Activated T-cell treated with anti-CD3 and anti-CD28 coated beads, Interleukin-2, amount 50 U/mL, for 24 hours (primary cell): Measurements from ENCODE around the gene SEMA3A.

Source experiments
- DNase-seq: peaks from one replicate; pipeline ENCODE4 v3.0.0-alpha.2; 2020
- H3K27ac Mint-ChIP-seq: 2 replicates; pipeline ENCODE4 v1.8.0; 2020; ENCODE audit warnings: mild to moderate bottlenecking, mixed read lengths
- H3K27me3 Mint-ChIP-seq: 2 replicates; pipeline ENCODE4 v1.8.0; 2020; ENCODE audit warnings: mixed read lengths
- H3K36me3 Mint-ChIP-seq: 2 replicates; pipeline ENCODE4 v1.8.0; 2020; ENCODE audit warnings: low read depth, mixed read lengths
- H3K4me1 Mint-ChIP-seq: 2 replicates; pipeline ENCODE4 v1.8.0; 2020; ENCODE audit warnings: low read depth, mixed read lengths
- H3K4me3 Mint-ChIP-seq: 2 replicates; pipeline ENCODE4 v1.8.0; 2020; ENCODE audit warnings: mild to moderate bottlenecking, moderate library complexity, mixed read lengths
- H3K9me3 Mint-ChIP-seq: 2 replicates; pipeline ENCODE4 v1.8.0; 2020; ENCODE audit warnings: mixed read lengths

SEMA3A gene

GRCh38 chr7:84025332-84025927, 169.2 kb downstream of the SEMA3A start:
- DNase-seq = no peak
- no peaks in the 10 kb centered on the region for H3K27me3 Mint-ChIP-seq
- H3K4me3 Mint-ChIP-seq = no peak overlapping the region
- H3K9me3 Mint-ChIP-seq = no peaks in the 10 kb centered on the region
- no peaks in the 10 kb centered on the region for H3K4me1 Mint-ChIP-seq
- no peak overlapping the region for H3K27ac Mint-ChIP-seq
- no peaks in the 10 kb centered on the region for H3K36me3 Mint-ChIP-seq

GRCh38 chr7:84022684-84023308, 171.8 kb downstream of the SEMA3A start:
- H3K4me1 Mint-ChIP-seq = no peaks in the 10 kb centered on the region
- H3K27me3 Mint-ChIP-seq = no peaks in the 10 kb centered on the region
- no peaks in the 10 kb centered on the region for H3K36me3 Mint-ChIP-seq
- H3K9me3 Mint-ChIP-seq = no peaks in the 10 kb centered on the region
- H3K27ac Mint-ChIP-seq = no peak overlapping the region
- H3K4me3 Mint-ChIP-seq = no peak overlapping the region
- DNase-seq = no peak

GRCh38 chr7:84022009-84022408, 172.6 kb downstream of the SEMA3A start:
- H3K36me3 Mint-ChIP-seq = no peaks in the 10 kb centered on the region
- no peak overlapping the region for H3K27ac Mint-ChIP-seq
- H3K27me3 Mint-ChIP-seq = no peaks in the 10 kb centered on the region
- H3K4me3 Mint-ChIP-seq = no peak overlapping the region
- no peak for DNase-seq
- no peaks in the 10 kb centered on the region for H3K4me1 Mint-ChIP-seq
- no peaks in the 10 kb centered on the region for H3K9me3 Mint-ChIP-seq

- no peak for DNase-seq
These were observed 173.2 kb downstream of the SEMA3A start for GRCh38 chr7:84021292-84021908.

GRCh38 chr7:84017651-84018050, 176.9 kb downstream of the SEMA3A start:
- Mint-ChIP-seq H3K36me3 (no peaks in the 10 kb centered on the region), H3K9me3 (no peaks in the 10 kb centered on the region), H3K4me3 (no peak overlapping the region), H3K27ac (no peak overlapping the region), H3K4me1 (no peaks in the 10 kb centered on the region), H3K27me3 (no peaks in the 10 kb centered on the region)
- no peak for DNase-seq

More at GRCh38 chr7:84021292-84021908, 173.2 kb downstream of the SEMA3A start:
- Mint-ChIP-seq H3K4me3 (no peak overlapping the region), H3K9me3 (no peaks in the 10 kb centered on the region), H3K4me1 (no peaks in the 10 kb centered on the region), H3K36me3 (no peaks in the 10 kb centered on the region), H3K27me3 (no peaks in the 10 kb centered on the region), H3K27ac (no peak overlapping the region)

- no peaks in the 10 kb centered on the region for H3K27me3 Mint-ChIP-seq
- no peaks in the 10 kb centered on the region for H3K36me3 Mint-ChIP-seq
- no peak overlapping the region for H3K4me3 Mint-ChIP-seq
- no peak overlapping the region for H3K27ac Mint-ChIP-seq
- no peaks in the 10 kb centered on the region for H3K9me3 Mint-ChIP-seq
- H3K4me1 Mint-ChIP-seq = no peaks in the 10 kb centered on the region
- DNase-seq = no peak
These were observed 180.9 kb downstream of the SEMA3A start for GRCh38 chr7:84013616-84014240.

- Mint-ChIP-seq H3K27me3 (no peaks in the 10 kb centered on the region), H3K36me3 (no peaks in the 10 kb centered on the region), H3K9me3 (no peaks in the 10 kb centered on the region), H3K4me3 (no peak overlapping the region), H3K4me1 (no peaks in the 10 kb centered on the region), H3K27ac (no peak overlapping the region)
- no peak for DNase-seq
These were observed 184.8 kb downstream of the SEMA3A start for GRCh38 chr7:84009782-84010181.

- Mint-ChIP-seq H3K36me3 (no peaks in the 10 kb centered on the region), H3K9me3 (no peaks in the 10 kb centered on the region), H3K4me1 (no peaks in the 10 kb centered on the region), H3K27me3 (no peaks in the 10 kb centered on the region), H3K27ac (no peak overlapping the region), H3K4me3 (no peak overlapping the region)
- no peak for DNase-seq
These were observed 185.5 kb downstream of the SEMA3A start for GRCh38 chr7:84009051-84009450.

- Mint-ChIP-seq H3K9me3 (no peaks in the 10 kb centered on the region), H3K27me3 (no peaks in the 10 kb centered on the region), H3K4me3 (no peak overlapping the region), H3K4me1 (no peaks in the 10 kb centered on the region), H3K27ac (no peak overlapping the region), H3K36me3 (no peaks in the 10 kb centered on the region)
- no peak for DNase-seq
These were observed 191.4 kb downstream of the SEMA3A start for GRCh38 chr7:84003191-84003590.

GRCh38 chr7:84002348-84002747, 192.2 kb downstream of the SEMA3A start:
- Mint-ChIP-seq H3K4me1 (no peaks in the 10 kb centered on the region), H3K4me3 (no peak overlapping the region), H3K27me3 (no peaks in the 10 kb centered on the region), H3K36me3 (no peaks in the 10 kb centered on the region), H3K27ac (no peak overlapping the region), H3K9me3 (no peaks in the 10 kb centered on the region)
- no peak for DNase-seq

GRCh38 chr7:83996879-83997278, 197.7 kb downstream of the SEMA3A start:
- DNase-seq = no peak
- Mint-ChIP-seq H3K4me3 (no peak overlapping the region), H3K27me3 (no peaks in the 10 kb centered on the region), H3K36me3 (no peaks in the 10 kb centered on the region), H3K4me1 (no peaks in the 10 kb centered on the region), H3K9me3 (no peaks in the 10 kb centered on the region), H3K27ac (no peak overlapping the region)

- Mint-ChIP-seq H3K27ac (no peak overlapping the region), H3K36me3 (no peaks in the 10 kb centered on the region), H3K27me3 (no peaks in the 10 kb centered on the region), H3K9me3 (no peaks in the 10 kb centered on the region), H3K4me3 (no peak overlapping the region), H3K4me1 (no peaks in the 10 kb centered on the region)
- no peak for DNase-seq
These were observed 206.8 kb downstream of the SEMA3A start for GRCh38 chr7:83987764-83988163.

DNA sequence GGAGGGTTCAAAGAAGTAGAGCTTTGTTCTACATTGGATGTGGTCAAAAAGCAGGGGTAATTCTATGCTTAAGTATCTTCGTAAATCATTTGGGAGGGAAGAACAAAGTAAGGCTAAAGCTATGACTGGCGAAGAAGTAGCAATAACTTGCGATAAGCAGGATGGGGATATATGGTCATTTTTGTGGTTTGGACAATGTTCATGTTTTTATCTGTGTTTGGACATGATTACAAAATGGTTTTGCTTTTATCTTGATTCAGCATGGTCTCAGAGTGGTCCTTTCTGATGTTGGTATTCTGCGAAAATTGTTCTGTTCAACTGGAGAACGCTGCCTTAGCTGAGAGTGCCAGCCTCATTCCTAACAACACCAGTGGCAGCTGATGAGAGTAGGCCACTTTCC, 208.8 kb downstream of the SEMA3A start:
- Mint-ChIP-seq H3K27me3 (no peaks in the 10 kb centered on the region), H3K36me3 (no peaks in the 10 kb centered on the region), H3K4me3 (no peak overlapping the region), H3K4me1 (no peaks in the 10 kb centered on the region), H3K9me3 (no peaks in the 10 kb centered on the region), H3K27ac (no peak overlapping the region)
- no peak for DNase-seq

GRCh38 chr7:83984591-83984990, 210.0 kb downstream of the SEMA3A start:
- no peak for DNase-seq
- Mint-ChIP-seq H3K4me3 (no peak overlapping the region), H3K27ac (no peak overlapping the region), H3K9me3 (no peaks in the 10 kb centered on the region), H3K27me3 (no peaks in the 10 kb centered on the region), H3K4me1 (no peaks in the 10 kb centered on the region), H3K36me3 (no peaks in the 10 kb centered on the region)

DNA sequence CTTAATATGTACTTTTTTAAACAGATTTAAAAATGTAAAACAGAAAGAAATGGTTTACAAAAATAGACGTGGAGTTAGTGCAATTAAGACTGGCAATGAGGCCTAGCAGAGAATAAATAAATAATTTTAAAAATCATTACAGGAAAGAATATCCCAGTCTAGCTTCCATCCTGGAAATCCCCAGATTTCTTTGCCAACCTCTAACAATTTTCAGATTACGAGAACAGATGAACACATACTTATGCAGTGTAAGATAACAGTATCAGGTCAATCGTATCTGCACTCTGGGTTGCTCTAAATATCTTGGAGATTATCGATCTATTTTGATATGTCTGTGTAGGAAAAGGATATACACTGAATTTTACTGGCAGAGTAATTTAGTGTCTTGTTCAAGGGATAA, 210.5 kb downstream of the SEMA3A start:
- Mint-ChIP-seq H3K9me3 (no peaks in the 10 kb centered on the region), H3K27ac (no peak overlapping the region), H3K27me3 (no peaks in the 10 kb centered on the region), H3K4me3 (no peak overlapping the region), H3K4me1 (no peaks in the 10 kb centered on the region), H3K36me3 (no peaks in the 10 kb centered on the region)
- no peak for DNase-seq
